ENCODE results near the gene HBM. TPM values are rescaled to one million over a fixed set of nuclear protein-coding genes. Genes with fewer than 3 reads are reported as not detected.
"Not testable (repeated sequence)": the region's sequence is repeated elsewhere in the genome, so short reads cannot be mapped to it uniquely, and the experiment has no call there.

Gene HBM
- total RNA-seq, 1 donor from 2014 or later: 89.5 TPM

- DNase-seq: no peak
Observed at GRCh38 chr16:169014-169413, 3.2 kb downstream of the HBM start.

- DNase-seq: not testable (repeated sequence)
Observed at GRCh38 chr16:170088-170507, 4.3 kb downstream of the HBM start.

GRCh38 chr16:170788-171187 is 5.0 kb downstream of the HBM start:
- DNase-seq: no peak

- DNase-seq: not testable (repeated sequence)
Observed at GRCh38 chr16:172374-172941, 6.7 kb downstream of the HBM start, which contains the start of gene HBA2. TSS of gene HBA2 (plus strand) at chr16:172876. CDS start at chr16:172913, 37 bp downstream.

- DNase-seq: not testable (repeated sequence)
Observed at GRCh38 chr16:173211-173854, 7.6 kb downstream of the HBM start.

GRCh38 chr16:173928-174769 is 8.4 kb downstream of the HBM start:
- not testable (repeated sequence) for DNase-seq

- no peak for DNase-seq
Observed at GRCh38 chr16:175011-175949, 9.5 kb downstream of the HBM start.

- DNase-seq: not testable (repeated sequence)
Observed at GRCh38 chr16:176006-176405, 10.2 kb downstream of the HBM start.

GRCh38 chr16:176477-177382 is 11.0 kb downstream of the HBM start, which contains the start of gene HBA1:
TSS of gene HBA1 (plus strand) at chr16:176680. CDS start at chr16:176717, 37 bp downstream.
- not testable (repeated sequence) for DNase-seq

- peak; percentile 49 for DNase-seq
Observed at GRCh38 chr16:177394-177822, 11.6 kb downstream of the HBM start.

GRCh38 chr16:177981-178667 is 12.3 kb downstream of the HBM start:
- no peak for DNase-seq

GRCh38 chr16:178668-179015 is 12.9 kb downstream of the HBM start:
- no peak for DNase-seq

GRCh38 chr16:179211-180092 is 13.7 kb downstream of the HBM start:
- DNase-seq: no peak

- no peak for DNase-seq
Observed at GRCh38 chr16:180101-180675, 14.4 kb downstream of the HBM start, which contains the start of gene HBQ1. TSS of gene HBQ1 (plus strand) at chr16:180459. CDS start at chr16:180487, 28 bp downstream.

- no peak for DNase-seq
Observed at GRCh38 chr16:180681-181564, 15.1 kb downstream of the HBM start.

GRCh38 chr16:181565-182021 is 15.8 kb downstream of the HBM start:
- DNase-seq: peak; percentile 46

- no peak for DNase-seq
Observed at GRCh38 chr16:183005-183404, 17.2 kb downstream of the HBM start.

Data from skin of body (tissue), 2 donors.